ENCODE measurements around the gene C4orf54.

DNA sequence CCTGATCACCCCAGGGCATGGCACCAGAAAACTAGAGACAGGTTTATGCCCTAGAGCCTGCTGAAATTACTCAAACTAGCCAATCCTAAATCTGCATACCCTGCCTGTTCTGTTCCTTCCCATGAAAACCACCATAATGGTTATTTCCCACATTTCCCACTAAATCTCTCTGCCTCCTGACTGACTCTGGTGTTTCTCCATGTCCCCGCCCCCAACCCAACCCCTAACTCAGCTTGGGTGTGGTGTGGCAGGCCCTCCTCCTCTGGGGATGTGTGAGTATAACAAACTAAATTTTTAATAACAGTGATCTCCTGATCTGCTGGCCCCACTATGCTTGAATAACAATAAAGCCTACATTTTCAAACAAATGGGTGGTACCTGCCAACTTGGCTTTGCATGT lies 35.5 kb upstream of the C4orf54 start:
- no peak for TF ChIP-seq GATA3 (IDR thresholded peaks at IDR 0.05; ENCODE audit: low read depth, low read length)
- TF ChIP-seq GATA2 (IDR thresholded peaks at IDR 0.05; ENCODE audit: low read depth, low read length), result no peak

Data from SH-SY5Y (cell line).